Upper lobe of left lung (tissue), 4 donors: ENCODE results near the gene GRXCR2.

Source experiments
- CTCF ChIP-seq, 6 experiments: fragments of 450-650 bp in 4 of 6; fragments of 200-600 bp in 2 of 6; sonication (generic) in 2 of 6; IDR thresholded peaks; one replicate each; pipeline ENCODE4 v1.5.1; 2016 to 2019; ENCODE audit warnings: antibody characterized with exemption in 6 of 6
- POLR2A ChIP-seq, 4 donors: fragments of 450-650 bp; IDR thresholded peaks; one replicate each; pipeline ENCODE4 v1.5.1; 2016 to 2017; ENCODE audit warnings: antibody characterized with exemption in 4 of 4, mild to moderate bottlenecking in 2 of 4
- POLR2AphosphoS5 ChIP-seq, 2 donors: sonication (generic); formaldehyde crosslinking; IDR thresholded peaks; one replicate each; pipeline ENCODE4 v1.5.1; 2017; ENCODE audit warnings: antibody characterized with exemption in 2 of 2

GRCh38 chr5:145858959-145859358, 13.9 kb downstream of the GRXCR2 start:
- TF ChIP-seq CTCF (IDR thresholded peaks at IDR 0.05) (no peak), POLR2A (IDR thresholded peaks at IDR 0.05) (no peak), POLR2AphosphoS5 (IDR thresholded peaks at IDR 0.05) (no peak)
